SK-N-SH (cell line): Measurements from ENCODE around the gene EVI2A. TPM values are rescaled to one million over a fixed set of nuclear protein-coding genes. Genes with fewer than 3 reads are reported as not detected.

Experiments used
- CTCF ChIA-PET: fragments of 300-600, 350-600 bp; formaldehyde crosslinking; extraction: SDS; loops from one replicate; lab custom pipeline; 2021; lab: Yijun Ruan, JAX
- POLR2A ChIA-PET: fragments of 350-600 bp; sonication (Branson Sonifier 250); formaldehyde crosslinking; extraction: SDS; loops from one replicate; lab custom pipeline; 2020; ENCODE audit warnings: antibody characterized with exemption, inconsistent platforms; lab: Yijun Ruan, JAX
- DNase-seq: peaks from one replicate; pipeline ENCODE4 v3.0.0; 2012
- H2AFZ ChIP-seq: fragments of 200-600 bp; sonication (generic); 2 replicates; pipeline ENCODE4 v1.8.1; 2016; ENCODE audit warnings: antibody characterized with exemption, mild to moderate bottlenecking, low read depth
- H3F3A ChIP-seq: fragments of 200-600 bp; sonication (generic); replicated peaks from 2 replicates; pipeline ENCODE3; 2016; ENCODE audit warnings: antibody characterized with exemption, mild to moderate bottlenecking; ENCODE audit not compliant: insufficient read depth
- H3K27ac ChIP-seq, 2 experiments: fragments of 200-500 bp in 1 of 2; fragments of 200-600 bp in 1 of 2; sonication (Bioruptor generic) in 1 of 2; sonication (generic), shearing (Covaris generic) in 1 of 2; 2 replicates each; pipeline versions ENCODE4 v1.5.1 to v1.6.1; 2014 to 2016; ENCODE audit warnings: low read depth in 2 of 2, inconsistent platforms in 1 of 2, low read length in 1 of 2, mild to moderate bottlenecking in 1 of 2, mixed read lengths in 1 of 2
- H3K27me3 ChIP-seq: fragments of 200-600 bp; sonication (generic), shearing (Covaris generic); 2 replicates; pipeline ENCODE4 v1.6.1; 2016; ENCODE audit warnings: mixed run types; ENCODE audit not compliant: insufficient read depth
- H3K36me3 ChIP-seq, 2 experiments: fragments of 200-500 bp in 1 of 2; fragments of 200-600 bp in 1 of 2; sonication (Bioruptor generic) in 1 of 2; sonication (generic) in 1 of 2; replicated peaks in 1 of 2; 2 replicates each; pipeline versions ENCODE3 to v1.5.1; 2014 to 2016; ENCODE audit warnings: low read length in 1 of 2, mild to moderate bottlenecking in 1 of 2; ENCODE audit not compliant: insufficient read depth in 2 of 2, control insufficient read depth in 1 of 2
- H3K4me1 ChIP-seq, 2 experiments: fragments of 200-500 bp in 1 of 2; fragments of 200-600 bp in 1 of 2; sonication (Bioruptor generic) in 1 of 2; sonication (generic), shearing (Covaris generic) in 1 of 2; 2 replicates each; pipeline versions ENCODE4 v1.5.1 to v1.6.1; 2014 to 2016; ENCODE audit warnings: low read depth in 1 of 2, low read length in 1 of 2, mixed run types in 1 of 2; ENCODE audit not compliant: insufficient read depth in 2 of 2, control insufficient read depth in 1 of 2
- H3K4me2 ChIP-seq: fragments of 200-600 bp; sonication (generic), shearing (Covaris generic); 2 replicates; pipeline ENCODE4 v1.6.1; 2017; ENCODE audit warnings: mixed run types
- H3K4me3 ChIP-seq, 2 experiments: fragments of 200-500 bp in 1 of 2; fragments of 200-600 bp in 1 of 2; sonication (Bioruptor generic) in 1 of 2; sonication (generic), shearing (Covaris generic) in 1 of 2; 2 replicates each; pipeline versions ENCODE4 v1.5.1 to v1.8.1; 2014 to 2016; ENCODE audit warnings: low read depth in 2 of 2, inconsistent platforms in 1 of 2, low read length in 1 of 2, mild to moderate bottlenecking in 1 of 2, mixed read lengths in 1 of 2, moderate library complexity in 1 of 2
- H3K79me2 ChIP-seq: fragments of 200-600 bp; sonication (generic); 2 replicates; pipeline ENCODE4 v1.8.1; 2017; ENCODE audit warnings: mild to moderate bottlenecking; ENCODE audit not compliant: insufficient read depth
- H3K9ac ChIP-seq: fragments of 200-600 bp; sonication (generic); 2 replicates; pipeline ENCODE4 v1.6.1; 2017; ENCODE audit warnings: mixed run types
- H3K9me2 ChIP-seq: fragments of 200-600 bp; sonication (generic); 2 replicates; pipeline ENCODE4 v1.6.1; 2017; ENCODE audit warnings: mixed run types
- H3K9me3 ChIP-seq: fragments of 200-600 bp; sonication (generic); 2 replicates; pipeline ENCODE4 v1.6.1; 2017; ENCODE audit warnings: mixed run types, mild to moderate bottlenecking, moderate library complexity
- H4K20me1 ChIP-seq: fragments of 200-600 bp; sonication (generic); 2 replicates; pipeline ENCODE4 v1.6.1; 2017; ENCODE audit warnings: mild to moderate bottlenecking, mixed run types; ENCODE audit not compliant: insufficient read depth
- ELF1 ChIP-seq: IDR thresholded peaks from 2 replicates; pipeline ENCODE4 v1.4.0; 2012
- EP300 ChIP-seq, 2 experiments: IDR thresholded peaks; 2 replicates each; pipeline versions ENCODE4 v1.4.0 to v1.6.1; 2012; ENCODE audit warnings: borderline replicate concordance in 1 of 2, low read depth in 1 of 2, low read length in 1 of 2
- EZH2phosphoT487 ChIP-seq: fragments of 200-600 bp; sonication (generic); IDR thresholded peaks from 2 replicates; pipeline ENCODE4 v1.6.1; 2017; ENCODE audit warnings: low read depth, mixed run types, mild to moderate bottlenecking, antibody characterized with exemption, moderate library complexity, borderline replicate concordance
- FOSL2 ChIP-seq: IDR thresholded peaks from 2 replicates; pipeline ENCODE4 v1.4.0; 2012; ENCODE audit warnings: low read depth, mild to moderate bottlenecking, moderate library complexity, borderline replicate concordance
- FOXM1 ChIP-seq: IDR thresholded peaks from 2 replicates; pipeline ENCODE4 v1.4.0; 2012; ENCODE audit warnings: low read depth, mild to moderate bottlenecking
- GATA2 ChIP-seq: sonication (generic); formaldehyde crosslinking; IDR thresholded peaks from 2 replicates; pipeline ENCODE4 v1.5.0; 2020; ENCODE audit warnings: mild to moderate bottlenecking, missing genetic modification reagents
- JUND ChIP-seq: IDR thresholded peaks from 2 replicates; pipeline ENCODE4 v1.4.0; 2012
- MEF2A ChIP-seq: IDR thresholded peaks from 2 replicates; pipeline ENCODE4 v1.4.0; 2012; ENCODE audit warnings: low read depth, borderline replicate concordance
- MXI1 ChIP-seq: IDR thresholded peaks from 2 replicates; pipeline ENCODE4 v1.6.1; 2012; ENCODE audit warnings: mild to moderate bottlenecking, low read depth, low read length, improper control_type of control experiment
- NFIC ChIP-seq: IDR thresholded peaks from 2 replicates; pipeline ENCODE4 v1.4.0; 2012; ENCODE audit warnings: borderline replicate concordance
- PBX3 ChIP-seq: IDR thresholded peaks from 2 replicates; pipeline ENCODE4; 2012
- POLR2AphosphoS5 ChIP-seq: IDR thresholded peaks from 2 replicates; pipeline ENCODE4 v1.6.1; 2012; ENCODE audit warnings: low read depth, low read length
- RAD21 ChIP-seq: IDR thresholded peaks from 2 replicates; pipeline ENCODE4 v1.6.1; 2012; ENCODE audit warnings: mild to moderate bottlenecking, low read length
- RCOR1 ChIP-seq: fragments of 150-350 bp; IDR thresholded peaks from 2 replicates; pipeline ENCODE4 v1.6.1; 2017; ENCODE audit warnings: antibody characterized with exemption, low read length
- RXRA ChIP-seq: IDR thresholded peaks from 2 replicates; pipeline ENCODE4 v1.4.0; 2012; ENCODE audit warnings: low read depth, mild to moderate bottlenecking, borderline replicate concordance
- SIN3A ChIP-seq: IDR thresholded peaks from 2 replicates; pipeline ENCODE4 v1.6.1; 2012; ENCODE audit warnings: low read depth, mild to moderate bottlenecking, low read length, moderate library complexity, borderline replicate concordance
- TEAD4 ChIP-seq: IDR thresholded peaks from 2 replicates; pipeline ENCODE4 v1.4.0; 2012; ENCODE audit warnings: mild to moderate bottlenecking, borderline replicate concordance; ENCODE audit not compliant: insufficient read depth
- ZBTB33 ChIP-seq: IDR thresholded peaks from 2 replicates; pipeline ENCODE4 v1.4.0; 2012; ENCODE audit warnings: low read depth, borderline replicate concordance
- WGBS: methylation state at CpG from one replicate; pipeline ENCODE4 v1.1.6; 2017; ENCODE audit warnings: low lambda C conversion rate; 5-methylcytosine and 5-hydroxymethylcytosine counted together
- polyA plus RNA-seq, 3 experiments: library from polyadenylated mRNA; depleted of rRNA; stranded (reverse); fragments of >200 nt; gene quantifications; 2 replicates each; pipeline ENCODE4 v1.2.3, GENCODE V29; 2012
- TF ChIP-seq, protein P1 (sequence below): IDR thresholded peaks from 2 replicates; pipeline ENCODE4 v1.4.0; 2012; ENCODE audit warnings: low read depth, borderline replicate concordance
- TF ChIP-seq, protein P2 (sequence below): IDR thresholded peaks from 2 replicates; pipeline ENCODE4 v1.6.1; 2012; ENCODE audit warnings: mild to moderate bottlenecking, low read depth, low read length, moderate library complexity

EVI2A gene
- polyA plus RNA-seq, 1 of the 3 experiments (the other 2 are of a cell fraction), result 1.3 TPM

GRCh38 chr17:31281061-31281460 is 40.4 kb downstream of the EVI2A start (continued):
- TF ChIP-seq PBX3, result no peak
- TF ChIP-seq, all 33 proteins: peak for 0

DNA sequence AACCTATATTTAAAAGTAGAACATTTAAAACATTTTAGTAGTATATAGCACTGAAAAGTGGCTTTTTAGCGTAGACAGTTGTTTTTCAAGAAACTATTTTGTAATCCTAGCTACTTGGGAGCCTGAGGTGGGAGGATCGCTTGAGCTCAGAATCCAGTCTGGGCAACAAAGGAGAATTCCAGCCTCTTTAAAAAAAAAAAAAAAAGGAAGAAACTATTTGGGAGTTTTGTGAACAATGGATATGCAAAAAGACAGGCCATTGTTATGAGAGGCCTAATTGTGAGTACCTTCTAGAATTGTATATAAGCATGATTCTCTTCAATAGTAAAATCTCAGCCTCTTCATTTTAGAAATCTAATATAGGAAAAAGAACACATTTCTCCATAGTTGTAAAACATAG is 42.0 kb downstream of the EVI2A start:
- POLR2A ChIA-PET, result no interaction called here
- H3F3A ChIP-seq, result peaks cover 12% of the 10 kb centered on the region
- H3K4me3 ChIP-seq, result no peak overlapping the region
- no peak overlapping the region for H3K9ac ChIP-seq
- no peak overlapping the region for H3K27ac ChIP-seq
- 98% methylated on average over 2 of the region's 2 CpGs for WGBS
- peaks cover 22 to 52% of the 10 kb centered on the region in 2 experiments for H3K36me3 ChIP-seq
- TF ChIP-seq FOXM1 (no peak), EZH2phosphoT487 (no peak), GATA2 (CRISPR knock-in tag) (no peak), JUND (no peak), FOSL2 (no peak), POLR2AphosphoS5 (no peak), RCOR1 (no peak)
- TF ChIP-seq, protein P1, sequence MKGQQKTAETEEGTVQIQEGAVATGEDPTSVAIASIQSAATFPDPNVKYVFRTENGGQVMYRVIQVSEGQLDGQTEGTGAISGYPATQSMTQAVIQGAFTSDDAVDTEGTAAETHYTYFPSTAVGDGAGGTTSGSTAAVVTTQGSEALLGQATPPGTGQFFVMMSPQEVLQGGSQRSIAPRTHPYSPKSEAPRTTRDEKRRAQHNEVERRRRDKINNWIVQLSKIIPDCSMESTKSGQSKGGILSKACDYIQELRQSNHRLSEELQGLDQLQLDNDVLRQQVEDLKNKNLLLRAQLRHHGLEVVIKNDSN, result no peak
- TF ChIP-seq, all 33 proteins: peak for 0
- Histone ChIP-seq H3K4me1 (no peaks in the 10 kb centered on the region), H4K20me1 (no peaks in the 10 kb centered on the region), H3K4me2 (no peak overlapping the region), H3K9me3 (no peaks in the 10 kb centered on the region), H3K79me2 (peaks cover 3% of the 10 kb centered on the region; the same call in 1 of the 2 replicates), H3K27me3 (no peaks in the 10 kb centered on the region), H2AFZ (no peak overlapping the region), H3K9me2 (no peaks in the 10 kb centered on the region)
- CTCF ChIA-PET, result interaction anchor here (0.8 kb wide), 1 partner anchor 93 kb away, joined by 3 read pairs; no protein-coding TSS in a partner anchor
- DNase-seq, result no peak

DNA sequence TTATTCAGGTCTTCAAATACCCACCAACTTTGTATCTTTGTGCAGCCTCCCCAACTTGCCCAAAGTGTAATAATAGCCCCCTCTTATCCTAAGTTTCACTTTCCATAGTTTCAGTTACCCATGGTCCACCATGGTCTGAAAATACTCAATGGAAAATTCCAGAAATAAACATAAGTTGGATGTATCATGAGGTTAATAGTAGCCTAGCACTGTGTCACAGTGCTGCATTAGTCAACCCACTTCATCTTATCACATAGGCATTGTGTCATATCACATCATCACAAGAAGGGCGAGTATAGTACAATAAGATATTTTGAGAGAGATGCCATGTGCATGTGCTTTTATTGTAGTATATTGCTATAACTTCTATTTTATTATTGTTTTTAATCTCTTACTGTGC is 46.3 kb downstream of the EVI2A start:
- POLR2A ChIA-PET, result no interaction called here
- TF ChIP-seq JUND, result no peak
- no peak for TF ChIP-seq MEF2A
- TF ChIP-seq SIN3A, result no peak
- TF ChIP-seq RAD21, result no peak
- TF ChIP-seq, protein P2, sequence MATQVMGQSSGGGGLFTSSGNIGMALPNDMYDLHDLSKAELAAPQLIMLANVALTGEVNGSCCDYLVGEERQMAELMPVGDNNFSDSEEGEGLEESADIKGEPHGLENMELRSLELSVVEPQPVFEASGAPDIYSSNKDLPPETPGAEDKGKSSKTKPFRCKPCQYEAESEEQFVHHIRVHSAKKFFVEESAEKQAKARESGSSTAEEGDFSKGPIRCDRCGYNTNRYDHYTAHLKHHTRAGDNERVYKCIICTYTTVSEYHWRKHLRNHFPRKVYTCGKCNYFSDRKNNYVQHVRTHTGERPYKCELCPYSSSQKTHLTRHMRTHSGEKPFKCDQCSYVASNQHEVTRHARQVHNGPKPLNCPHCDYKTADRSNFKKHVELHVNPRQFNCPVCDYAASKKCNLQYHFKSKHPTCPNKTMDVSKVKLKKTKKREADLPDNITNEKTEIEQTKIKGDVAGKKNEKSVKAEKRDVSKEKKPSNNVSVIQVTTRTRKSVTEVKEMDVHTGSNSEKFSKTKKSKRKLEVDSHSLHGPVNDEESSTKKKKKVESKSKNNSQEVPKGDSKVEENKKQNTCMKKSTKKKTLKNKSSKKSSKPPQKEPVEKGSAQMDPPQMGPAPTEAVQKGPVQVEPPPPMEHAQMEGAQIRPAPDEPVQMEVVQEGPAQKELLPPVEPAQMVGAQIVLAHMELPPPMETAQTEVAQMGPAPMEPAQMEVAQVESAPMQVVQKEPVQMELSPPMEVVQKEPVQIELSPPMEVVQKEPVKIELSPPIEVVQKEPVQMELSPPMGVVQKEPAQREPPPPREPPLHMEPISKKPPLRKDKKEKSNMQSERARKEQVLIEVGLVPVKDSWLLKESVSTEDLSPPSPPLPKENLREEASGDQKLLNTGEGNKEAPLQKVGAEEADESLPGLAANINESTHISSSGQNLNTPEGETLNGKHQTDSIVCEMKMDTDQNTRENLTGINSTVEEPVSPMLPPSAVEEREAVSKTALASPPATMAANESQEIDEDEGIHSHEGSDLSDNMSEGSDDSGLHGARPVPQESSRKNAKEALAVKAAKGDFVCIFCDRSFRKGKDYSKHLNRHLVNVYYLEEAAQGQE, result no peak
- TF ChIP-seq ZBTB33, result no peak
- TF ChIP-seq NFIC, result no peak
- no peak for TF ChIP-seq MXI1
- no peak for TF ChIP-seq EZH2phosphoT487
- no peak for TF ChIP-seq RXRA
- no peak for TF ChIP-seq FOXM1
- no peak for TF ChIP-seq EP300 (IDR thresholded peaks at IDR 0.05; ENCODE audit: borderline replicate concordance in 1 of 2, low read depth in 1 of 2, low read length in 1 of 2)
- TF ChIP-seq TEAD4, result no peak
- TF ChIP-seq ELF1, result no peak

More for the DNA sequence above, 46.3 kb downstream of the EVI2A start:
- H3K9me2 ChIP-seq, result no peaks in the 10 kb centered on the region
- peaks cover 0 to 10% of the 10 kb centered on the region in 2 experiments; a peak in 3 of 4 replicates for H3K4me1 ChIP-seq
- no peak overlapping the region for H3K9ac ChIP-seq
- H3F3A ChIP-seq, result peaks cover 4% of the 10 kb centered on the region
- no peak overlapping the region for H3K4me3 ChIP-seq
- WGBS, result 93% methylated on average over 1 of the region's 1 CpG
- no peak overlapping the region for H3K27ac ChIP-seq
- H3K9me3 ChIP-seq, result no peaks in the 10 kb centered on the region
- DNase-seq, result no peak
- peaks cover 29 to 63% of the 10 kb centered on the region in 2 experiments for H3K36me3 ChIP-seq
- CTCF ChIA-PET, result no interaction called here
- no peak overlapping the region for H2AFZ ChIP-seq
- H4K20me1 ChIP-seq, result no peaks in the 10 kb centered on the region
- H3K27me3 ChIP-seq, result no peaks in the 10 kb centered on the region
- peaks cover 7% of the 10 kb centered on the region; the same call in 1 of the 2 replicates for H3K79me2 ChIP-seq
- no peak overlapping the region for H3K4me2 ChIP-seq
